Common myeloid progenitor, CD34-positive (primary cell): ENCODE data around the gene CARD9.
A peak's percentile ranks its signal among the peaks of the same experiment; 100 is the strongest.
"Not testable (repeated sequence)": the region's sequence is repeated elsewhere in the genome, so short reads cannot be mapped to it uniquely, and the experiment has no call there.

Experiments used
- CTCF ChIA-PET: fragments of 350-600 bp; sonication (Branson Sonifier 250); formaldehyde crosslinking; loops from one replicate; lab custom pipeline; 2021; ENCODE audit warnings: antibody characterized with exemption; lab: Charles Lee
- POLR2A ChIA-PET: fragments of 350-600 bp; sonication (Branson Sonifier 250); formaldehyde crosslinking; loops from one replicate; lab custom pipeline; 2021; ENCODE audit warnings: antibody characterized with exemption; lab: Charles Lee
- DNase-seq, 3 donors: peaks; one replicate each; pipeline versions ENCODE4 v3.0.0 to v3.0.0-alpha.2; 2013
- H3K27ac ChIP-seq, 2 experiments: 1 replicate in 1 of 2; 2 replicates in 1 of 2; pipeline ENCODE4 v1.7.0; 2013; ENCODE audit warnings: inconsistent platforms in 2 of 2, low read length in 2 of 2, mild to moderate bottlenecking in 2 of 2, low read depth in 1 of 2, moderate library complexity in 1 of 2; ENCODE audit not compliant: severe bottlenecking in 2 of 2, insufficient read depth in 1 of 2, poor library complexity in 1 of 2
- H3K27me3 ChIP-seq, 5 experiments: replicated peaks in 2 of 5; 1 replicate in 3 of 5; 2 replicates in 2 of 5; pipeline versions ENCODE4 v1.6.1 to v1.7.0; 2013; ENCODE audit warnings: low read length in 4 of 5, mild to moderate bottlenecking in 2 of 5, moderate library complexity in 2 of 5, inconsistent platforms in 1 of 5; ENCODE audit not compliant: insufficient read depth in 5 of 5, control insufficient read depth in 4 of 5
- H3K36me3 ChIP-seq, 4 experiments: 1 replicate in 2 of 4; 2 replicates in 2 of 4; pipeline versions ENCODE4 v1.6.1 to v1.7.0; 2013; ENCODE audit warnings: low read length in 3 of 4, control low read depth in 1 of 4, mild to moderate bottlenecking in 1 of 4; ENCODE audit not compliant: control insufficient read depth in 4 of 4, insufficient read depth in 4 of 4
- H3K4me1 ChIP-seq, 4 experiments: 1 replicate in 3 of 4; 2 replicates in 1 of 4; pipeline versions ENCODE4 v1.6.1 to v1.7.1; 2013; ENCODE audit warnings: low read length in 3 of 4, mild to moderate bottlenecking in 3 of 4, control low read depth in 1 of 4, inconsistent platforms in 1 of 4, moderate library complexity in 1 of 4; ENCODE audit not compliant: control insufficient read depth in 4 of 4, insufficient read depth in 4 of 4; ENCODE audit errors: control extremely low read depth in 1 of 4
- H3K4me3 ChIP-seq, 7 experiments: 1 replicate in 4 of 7; 2 replicates in 3 of 7; pipeline versions ENCODE4 v1.5.1 to v1.7.0; 2013; ENCODE audit warnings: mild to moderate bottlenecking in 7 of 7, low read length in 6 of 7, moderate library complexity in 6 of 7, inconsistent platforms in 2 of 7, low read depth in 2 of 7, control low read depth in 1 of 7; ENCODE audit not compliant: insufficient read depth in 4 of 7, control insufficient read depth in 1 of 7; ENCODE audit errors: extremely low read depth in 1 of 7
- H3K9me3 ChIP-seq, 5 experiments: 1 replicate in 4 of 5; 2 replicates in 1 of 5; pipeline versions ENCODE4 v1.6.1 to v1.7.1; 2013; ENCODE audit warnings: low read length in 4 of 5, mild to moderate bottlenecking in 2 of 5, inconsistent platforms in 1 of 5, low read depth in 1 of 5, moderate library complexity in 1 of 5; ENCODE audit not compliant: control insufficient read depth in 4 of 5, insufficient read depth in 2 of 5; ENCODE audit errors: control extremely low read depth in 1 of 5
- WGBS: methylation state at CpG from one replicate; pipeline ENCODE4 v1.1.5; 2013; ENCODE audit not compliant: insufficient coverage; 5-methylcytosine and 5-hydroxymethylcytosine counted together

The CARD9 gene

DNA sequence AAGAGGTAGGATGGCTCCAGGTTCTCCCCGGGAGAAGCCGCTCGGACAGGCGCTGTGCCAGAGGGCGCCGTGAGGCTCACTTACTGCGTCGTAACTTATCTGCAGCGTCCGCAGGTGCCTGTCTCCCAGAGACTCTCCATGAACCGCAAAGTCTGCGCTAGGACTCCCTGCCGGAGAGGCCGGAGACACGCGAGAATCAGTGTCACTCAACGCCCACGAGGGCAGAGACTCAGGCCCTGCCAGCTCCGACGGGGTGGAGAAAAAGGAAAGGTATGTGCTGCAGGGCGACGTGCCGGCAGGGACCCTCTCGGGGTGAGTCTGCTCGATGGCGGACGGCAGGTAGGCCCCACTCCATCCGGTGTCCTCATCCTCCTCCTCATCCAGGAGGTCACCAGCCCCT lies 33.6 kb upstream of the CARD9 start:
- H3K4me1 ChIP-seq: peaks cover 2 to 34% (median 21%) of the 10 kb centered on the region in 4 experiments
- CTCF ChIA-PET: interaction anchor here (2.6 kb wide), 1 partner anchor 10 kb away, joined by 5 read pairs; no protein-coding TSS in a partner anchor
- DNase-seq, H3K27ac ChIP-seq, H3K4me3 ChIP-seq, POLR2A ChIA-PET, H3K9me3 ChIP-seq, H3K27me3 ChIP-seq: not testable (repeated sequence)
- H3K36me3 ChIP-seq: peaks cover 8 to 59% (median 42%) of the 10 kb centered on the region in 4 experiments
- WGBS: 97% methylated on average over 20 of the region's 28 CpGs

GRCh38 chr9:136405904-136406303 lies 32.4 kb upstream of the CARD9 start:
- H3K4me1 ChIP-seq: peaks cover 0 to 23% (median 10%) of the 10 kb centered on the region in 4 experiments
- H3K9me3 ChIP-seq, DNase-seq, H3K27me3 ChIP-seq, H3K27ac ChIP-seq, H3K4me3 ChIP-seq, POLR2A ChIA-PET: not testable (repeated sequence)
- CTCF ChIA-PET: interaction anchor here (1.1 to 2.6 kb wide), 2 partner anchors 9 to 93 kb away, joined by 3 to 5 read pairs; no protein-coding TSS in a partner anchor
- WGBS: 97% methylated on average over 10 of the region's 10 CpGs
- peaks cover 5 to 65% (median 45%) of the 10 kb centered on the region in 4 experiments for H3K36me3 ChIP-seq

DNA sequence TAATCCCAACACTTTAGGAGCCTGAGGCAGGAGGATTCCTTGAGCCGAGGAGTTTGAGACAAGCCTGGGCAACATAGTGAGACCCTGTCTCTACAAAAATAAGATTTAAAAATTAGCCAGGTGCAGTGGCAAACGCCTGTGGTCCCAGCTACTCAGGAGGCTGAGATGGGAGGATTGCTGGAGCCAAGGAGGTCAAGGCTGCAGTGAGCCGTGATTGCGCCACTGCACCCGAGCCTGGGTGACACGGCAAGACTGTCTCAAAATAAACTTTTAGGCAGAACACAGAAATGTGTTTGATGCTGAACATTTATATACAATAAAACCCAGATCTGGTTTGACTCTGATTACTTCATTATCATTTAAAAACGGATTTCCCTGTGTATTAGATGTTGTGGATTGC lies 32.0 kb upstream of the CARD9 start:
- ChIA-PET POLR2A (no interaction called here), CTCF (interaction anchor here (1.1 to 1.3 kb wide), 2 partner anchors 42 to 92 kb away, joined by 3 to 4 read pairs; partner anchors contain the start of gene DNLZ)
- no peak overlapping the region for H3K27ac ChIP-seq
- no peaks in the 10 kb centered on the region for H3K9me3 ChIP-seq
- WGBS: 97% methylated on average over 4 of the region's 7 CpGs
- peaks cover 0 to 23% (median 12%) of the 10 kb centered on the region in 4 experiments for H3K4me1 ChIP-seq
- H3K4me3 ChIP-seq: no peak overlapping the region
- H3K27me3 ChIP-seq: no peaks in the 10 kb centered on the region
- peaks cover 5 to 65% (median 45%) of the 10 kb centered on the region in 4 experiments for H3K36me3 ChIP-seq
- no peak for DNase-seq

DNA sequence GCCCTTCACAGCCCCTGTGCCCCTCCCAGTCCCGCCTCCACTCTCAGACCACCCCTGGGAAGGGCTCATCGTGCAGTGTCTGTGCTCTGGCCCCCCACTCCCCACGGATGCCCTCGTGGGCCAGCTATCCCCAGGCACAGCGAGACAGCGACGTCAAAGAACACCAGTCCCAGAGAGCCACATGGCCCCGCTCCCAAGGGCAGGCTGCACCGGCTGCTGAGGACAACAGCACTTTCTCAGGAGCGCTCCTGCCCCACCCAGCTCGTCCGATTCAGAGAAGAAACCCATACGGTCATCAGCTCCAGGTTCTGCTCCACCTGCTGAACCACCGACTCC lies 31.3 kb upstream of the CARD9 start:
- 93% methylated on average over 14 of the region's 14 CpGs for WGBS
- no peak for DNase-seq
- ChIA-PET CTCF (interaction anchor here (1.3 kb wide), 1 partner anchor 41 kb away, joined by 4 read pairs; the partner anchor contains the start of gene DNLZ), POLR2A (interaction anchor here (0.6 kb wide), 1 partner anchor 100 kb away, joined by 3 read pairs; no protein-coding TSS in a partner anchor)
- Histone ChIP-seq H3K27me3 (no peaks in the 10 kb centered on the region), H3K4me3 (no peak overlapping the region), H3K9me3 (no peaks in the 10 kb centered on the region), H3K36me3 (peaks cover 5 to 65% (median 45%) of the 10 kb centered on the region in 4 experiments), H3K4me1 (peaks cover 0 to 19% (median 13%) of the 10 kb centered on the region in 4 experiments), H3K27ac (no peak overlapping the region)

DNA sequence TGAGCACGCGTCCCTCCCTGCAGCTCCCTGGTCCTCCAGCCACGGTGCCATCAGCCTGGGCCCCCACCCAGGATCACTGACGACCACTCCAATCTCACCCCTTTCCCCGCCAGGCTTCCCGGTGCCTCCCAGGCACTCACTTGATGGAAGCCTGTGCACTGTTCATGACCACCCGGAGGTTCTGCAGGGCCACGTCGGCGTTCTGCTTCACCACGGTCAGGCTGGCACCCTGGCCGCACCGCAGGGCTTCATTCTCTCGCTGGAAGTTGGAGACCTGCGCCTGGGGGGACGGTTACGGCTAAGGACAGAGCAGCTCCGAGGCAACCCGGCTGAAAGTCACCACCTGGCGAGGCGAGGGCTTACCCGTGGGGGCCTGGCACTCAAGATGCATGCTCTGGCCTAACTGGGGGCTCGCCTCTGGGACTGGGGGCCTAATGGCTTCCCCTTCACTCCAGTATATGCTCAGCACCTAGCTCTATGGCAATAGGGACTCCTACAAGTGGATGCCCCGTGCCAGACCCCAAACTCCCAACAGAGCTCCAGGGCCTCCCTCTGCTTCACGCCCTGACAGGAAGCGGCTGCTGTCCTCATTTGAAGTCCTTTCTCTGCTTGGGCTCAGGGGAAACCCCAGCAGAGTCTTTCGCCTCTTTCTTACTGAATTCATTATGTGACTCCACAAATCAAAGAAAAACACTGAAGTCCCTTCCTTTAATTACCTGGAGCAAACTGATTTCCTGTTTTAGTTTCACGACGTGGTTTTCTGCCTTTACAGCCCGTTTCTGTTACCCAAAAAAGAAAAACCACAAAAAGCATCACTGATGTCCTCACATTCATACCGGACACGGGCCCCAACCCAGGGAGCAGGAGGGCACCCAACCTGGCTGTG lies 30.7 kb upstream of the CARD9 start:
- Histone ChIP-seq H3K27ac (no peak overlapping the region), H3K4me1 (peaks cover 0 to 19% (median 13%) of the 10 kb centered on the region in 4 experiments), H3K27me3 (no peaks in the 10 kb centered on the region), H3K36me3 (peaks cover 5 to 65% (median 45%) of the 10 kb centered on the region in 4 experiments), H3K9me3 (no peaks in the 10 kb centered on the region), H3K4me3 (no peak overlapping the region)
- CTCF ChIA-PET: interaction anchor here (0.6 to 1.7 kb wide), 4 partner anchors 41 to 1145 kb away, joined by 3 to 5 read pairs (median 4); partner anchors contain the start of gene DNLZ
- WGBS: 90% methylated on average over 26 of the region's 32 CpGs
- no peak for DNase-seq
- POLR2A ChIA-PET: interaction anchor here (0.6 to 0.7 kb wide), 3 partner anchors 40 to 100 kb away, joined by 3 to 4 read pairs (median 3); partner anchors contain the start of gene DNLZ

DNA sequence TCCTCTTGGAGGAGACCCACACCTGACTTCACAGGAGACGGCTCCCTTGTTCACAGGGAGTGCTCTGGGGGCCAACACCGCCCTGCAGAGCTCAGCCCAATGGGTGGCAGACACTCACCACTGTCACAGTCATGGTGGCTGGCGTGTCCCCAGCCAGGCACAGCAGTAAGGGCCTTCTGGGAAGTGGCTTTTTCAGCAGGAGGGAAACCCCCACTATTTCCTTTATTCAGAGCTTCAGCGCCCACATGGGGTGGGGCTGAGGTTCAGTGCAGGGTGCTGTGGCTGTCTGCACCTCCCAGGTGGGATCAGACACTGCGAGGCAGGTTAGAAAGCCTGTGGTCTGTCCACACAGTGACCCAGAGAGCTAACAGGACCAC lies 30.1 kb upstream of the CARD9 start:
- DNase-seq: peak in 1 of 3 donors; percentile 11
- no peak overlapping the region for H3K4me3 ChIP-seq
- ChIA-PET POLR2A (interaction anchor here (0.7 kb wide), 2 partner anchors 39 to 66 kb away, joined by 3 to 4 read pairs; partner anchors contain the start of gene DNLZ), CTCF (interaction anchor here (0.6 to 1.7 kb wide), 3 partner anchors 77 to 145 kb away, joined by 3 to 5 read pairs (median 3); no protein-coding TSS in a partner anchor)
- 66% methylated on average over 5 of the region's 5 CpGs for WGBS
- peaks cover 5 to 65% (median 46%) of the 10 kb centered on the region in 4 experiments for H3K36me3 ChIP-seq
- peaks cover 0 to 20% (median 18%) of the 10 kb centered on the region in 4 experiments for H3K4me1 ChIP-seq
- H3K27ac ChIP-seq: no peak overlapping the region
- H3K27me3 ChIP-seq: no peaks in the 10 kb centered on the region
- no peaks in the 10 kb centered on the region for H3K9me3 ChIP-seq
